Heart left ventricle (tissue), 16 donors: ENCODE results near the gene OSBPL10. TPM values are rescaled to one million over a fixed set of nuclear protein-coding genes. Genes with fewer than 3 reads are reported as not detected.

Experiments used
- ATAC-seq, 4 donors: fragments of 200-7000 bp; cut with Tn5 transposase; one replicate each; pipeline ENCODE4 v1.9.1; 2020 to 2022; ENCODE audit warnings: moderate library complexity in 4 of 4, mild to moderate bottlenecking in 3 of 4, moderate number of reproducible peaks in 1 of 4
- DNase-seq, 5 donors: peaks; one replicate each; pipeline ENCODE4 v3.0.0-alpha.2; 2020
- H3K27ac ChIP-seq, 12 donors: fragments of 200-600 bp; sonication (generic) in 4 of 12; one replicate each; pipeline versions ENCODE4 v1.5.0 to v1.8.0; 2016 to 2022; ENCODE audit warnings: mild to moderate bottlenecking in 2 of 12
- H3K27me3 ChIP-seq, 9 donors: fragments of 200-600 bp; sonication (generic) in 2 of 9; one replicate each; pipeline versions ENCODE4 v1.5.1 to v1.8.0; 2016 to 2022; ENCODE audit warnings: mild to moderate bottlenecking in 3 of 9
- H3K36me3 ChIP-seq, 9 donors: fragments of 200-600 bp; sonication (generic) in 2 of 9; one replicate each; pipeline versions ENCODE4 v1.5.0 to v1.8.0; 2018 to 2022; ENCODE audit warnings: mild to moderate bottlenecking in 2 of 9
- H3K4me1 ChIP-seq, 12 donors: fragments of 200-600 bp; sonication (generic) in 4 of 12; one replicate each; pipeline versions ENCODE4 v1.5.0 to v1.8.0; 2016 to 2022; ENCODE audit warnings: mild to moderate bottlenecking in 3 of 12
- H3K4me3 ChIP-seq, 12 donors: fragments of 200-600 bp; sonication (generic) in 4 of 12; one replicate each; pipeline versions ENCODE4 v1.5.0 to v1.8.0; 2017 to 2022; ENCODE audit warnings: mild to moderate bottlenecking in 9 of 12, moderate library complexity in 4 of 12
- H3K9me3 ChIP-seq, 12 donors: fragments of 200-600 bp; sonication (generic) in 4 of 12; one replicate each; pipeline versions ENCODE4 v1.5.0 to v1.8.0; 2016 to 2022; ENCODE audit warnings: mild to moderate bottlenecking in 1 of 12
- CTCF ChIP-seq, 12 donors: fragments of 200-600 bp; sonication (generic) in 4 of 12; IDR thresholded peaks; one replicate each; pipeline versions ENCODE4 v1.5.0 to v1.8.0; 2018 to 2022; ENCODE audit warnings: antibody characterized with exemption in 12 of 12, mild to moderate bottlenecking in 5 of 12
- POLR2A ChIP-seq, 2 donors: fragments of 450-650 bp; IDR thresholded peaks; one replicate each; pipeline ENCODE4 v1.6.1; 2017; ENCODE audit warnings: antibody characterized with exemption in 2 of 2, mild to moderate bottlenecking in 2 of 2, moderate library complexity in 2 of 2
- WGBS, 4 donors: extraction: QIAGEN DNeasy Blood & Tissue Kit in 2 of 4; methylation state at CpG; one replicate each; pipeline versions ENCODE4 v1.1.5 to v1.1.7; 2013 to 2018; 5-methylcytosine and 5-hydroxymethylcytosine counted together
- intact Hi-C, 10 donors: fragments of 100-400 bp; cut with DNase I; formaldehyde crosslinking; loops; one replicate each; pipeline versions ENCODE4 v1.11.1 to v1.14.2; 2022
- polyA plus RNA-seq, 2 donors: library from polyadenylated mRNA; stranded (reverse); fragments of 200-250 nt; gene quantifications; one replicate each; pipeline ENCODE4 v1.2.3, GENCODE V29; 2013
- total RNA-seq, 9 donors: library from RNA; depleted of rRNA in 2 of 9; stranded (reverse); fragments of >200 nt in 2 of 9; fragmentation: NEBNext Ultra II Directional in 3 of 9; extraction: Animal tissue kit (Norgen Biotek cat#: 25700) in 3 of 9; gene quantifications; one replicate each; pipeline versions ENCODE4 v1.1.0 to v1.2.4, GENCODE V29; 2016 to 2023
- donor health status: ischemic (EF 13 %, LVEDD 7.1; RV severe dilation, severe dysfunction).
- donor health status: healthy with polysubstance abuse.
- donor health status: DM: no; HTN: yes; CAD: no.
- donor health status: DM: no; HTN: no; CAD: no.
- donor health status: ischemic (EF 25% LVEDD 6.9; RV normal size, moderate dysfunction).
- donor health status: ischemic (EF 25% LVEDD 5.7; RV mildly dilated, moderate dysfunction).
- donor health status: healthy.
- donor health status: DM: yes; HTN: yes; CAD: no.
- donor health status: ischemic (EF 35%, LVEDD 5.7; RV mildly dilated, moderate dysfunction).
- donor health status: nonischemic (EF 11% LVEDD 7.7; RV severe dilation, severe dysfunction).
- donor health status: DM: yes; HTN: yes; CAD: no.
- donor health status: PGD.
- donor health status: ischemic (EF 29% LVEDD 5.4; RV normal size, mild dysfunction).
- donor health status: nonischemic (EF 23%, LVEDD 6.1; RV moderate dilation, normal function).

Gene OSBPL10
- total and polyA plus RNA-seq, 11 donors = 1.3 to 12.7 (median 3.9) TPM

- no peak for ATAC-seq
- intact Hi-C loops = no loop called here
These were observed 9.5 kb downstream of the OSBPL10 start for GRCh38 chr3:31971607-31972006.

GRCh38 chr3:31968927-31969418, 12.1 kb downstream of the OSBPL10 start:
- TF ChIP-seq POLR2A (IDR thresholded peaks at IDR 0.05) (no peak), CTCF (IDR thresholded peaks at IDR 0.05) (no peak)
- peak in 3 of 4 donors; percentile 81 to 89 (median 88) for ATAC-seq
- H3K27ac ChIP-seq = peak overlapping the region in 11 of 12 donors; percentile 8 to 84 (median 47)
- H3K4me3 ChIP-seq = no peak overlapping the region
- DNase-seq = no peak
- H3K27me3 ChIP-seq = no peaks in the 10 kb centered on the region
- no peaks in the 10 kb centered on the region for H3K36me3 ChIP-seq
- peaks cover 0 to 23% (median 6%) of the 10 kb centered on the region in 12 donors for H3K4me1 ChIP-seq
- 84 to 88% (median 86%) methylated on average over 6 of the region's 6 CpGs for WGBS, 4 donors
- intact Hi-C loops = no loop called here
- no peaks in the 10 kb centered on the region for H3K9me3 ChIP-seq

More at GRCh38 chr3:31971607-31972006, 9.5 kb downstream of the OSBPL10 start:
- H3K9me3 ChIP-seq = no peaks in the 10 kb centered on the region
- no peak for DNase-seq
- no peaks in the 10 kb centered on the region for H3K36me3 ChIP-seq
- H3K4me1 ChIP-seq = peaks cover 0 to 26% (median 8%) of the 10 kb centered on the region in 12 donors
- no peaks in the 10 kb centered on the region for H3K27me3 ChIP-seq
- no peak overlapping the region for H3K27ac ChIP-seq
- 93 to 99% (median 98%) methylated on average over 3 of the region's 3 CpGs for WGBS, 4 donors
- no peak overlapping the region for H3K4me3 ChIP-seq
- TF ChIP-seq POLR2A (IDR thresholded peaks at IDR 0.05) = no peak

GRCh38 chr3:31968369-31968926, 12.6 kb downstream of the OSBPL10 start:
- intact Hi-C loops = no loop called here
- ATAC-seq (peak in 2 of 4 donors; percentile 39 to 74), DNase-seq (no peak)
- 59 to 80% (median 66%) methylated on average over 2 of the region's 2 CpGs for WGBS, 4 donors
- Histone ChIP-seq H3K27me3 (no peaks in the 10 kb centered on the region), H3K36me3 (no peaks in the 10 kb centered on the region), H3K4me3 (no peak overlapping the region), H3K9me3 (no peaks in the 10 kb centered on the region), H3K27ac (peak overlapping the region in 11 of 12 donors; percentile 8 to 84 (median 47)), H3K4me1 (peaks cover 0 to 23% (median 6%) of the 10 kb centered on the region in 12 donors)
- TF ChIP-seq CTCF (IDR thresholded peaks at IDR 0.05) (no peak), POLR2A (IDR thresholded peaks at IDR 0.05) (no peak)

GRCh38 chr3:31967592-31967991, 13.5 kb downstream of the OSBPL10 start:
- 86 to 94% (median 92%) methylated on average over 2 of the region's 2 CpGs for WGBS, 4 donors
- no peak overlapping the region for H3K4me3 ChIP-seq

More at GRCh38 chr3:31967592-31967991, 13.5 kb downstream of the OSBPL10 start:
- peak overlapping the region in 5 of 12 donors; percentile 28 to 84 (median 47) for H3K27ac ChIP-seq
- DNase-seq (no peak), ATAC-seq (no peak)
- H3K36me3 ChIP-seq = no peaks in the 10 kb centered on the region
- H3K4me1 ChIP-seq = peaks cover 0 to 23% (median 4%) of the 10 kb centered on the region in 12 donors
- no peak for TF ChIP-seq CTCF (IDR thresholded peaks at IDR 0.05)
- TF ChIP-seq POLR2A (IDR thresholded peaks at IDR 0.05) = no peak
- intact Hi-C loops = no loop called here
- H3K9me3 ChIP-seq = no peaks in the 10 kb centered on the region
- H3K27me3 ChIP-seq = no peaks in the 10 kb centered on the region
